HTR-8/SVneo (cell line): ENCODE data around the gene CEBPZOS.
A peak's percentile ranks its signal among the peaks of the same experiment; 100 is the strongest.

Experiments used
- DNase-seq: peaks from one replicate; pipeline ENCODE4 v3.0.0; 2011; ENCODE audit warnings: low spot score, mixed read lengths; ENCODE audit not compliant: insufficient read length
- FAIRE-seq: peaks from 2 replicates; lab custom pipeline; 2011; peaks lifted over from hg19 to GRCh38; lab: Jason Lieb, UNC

The CEBPZOS gene

DNA sequence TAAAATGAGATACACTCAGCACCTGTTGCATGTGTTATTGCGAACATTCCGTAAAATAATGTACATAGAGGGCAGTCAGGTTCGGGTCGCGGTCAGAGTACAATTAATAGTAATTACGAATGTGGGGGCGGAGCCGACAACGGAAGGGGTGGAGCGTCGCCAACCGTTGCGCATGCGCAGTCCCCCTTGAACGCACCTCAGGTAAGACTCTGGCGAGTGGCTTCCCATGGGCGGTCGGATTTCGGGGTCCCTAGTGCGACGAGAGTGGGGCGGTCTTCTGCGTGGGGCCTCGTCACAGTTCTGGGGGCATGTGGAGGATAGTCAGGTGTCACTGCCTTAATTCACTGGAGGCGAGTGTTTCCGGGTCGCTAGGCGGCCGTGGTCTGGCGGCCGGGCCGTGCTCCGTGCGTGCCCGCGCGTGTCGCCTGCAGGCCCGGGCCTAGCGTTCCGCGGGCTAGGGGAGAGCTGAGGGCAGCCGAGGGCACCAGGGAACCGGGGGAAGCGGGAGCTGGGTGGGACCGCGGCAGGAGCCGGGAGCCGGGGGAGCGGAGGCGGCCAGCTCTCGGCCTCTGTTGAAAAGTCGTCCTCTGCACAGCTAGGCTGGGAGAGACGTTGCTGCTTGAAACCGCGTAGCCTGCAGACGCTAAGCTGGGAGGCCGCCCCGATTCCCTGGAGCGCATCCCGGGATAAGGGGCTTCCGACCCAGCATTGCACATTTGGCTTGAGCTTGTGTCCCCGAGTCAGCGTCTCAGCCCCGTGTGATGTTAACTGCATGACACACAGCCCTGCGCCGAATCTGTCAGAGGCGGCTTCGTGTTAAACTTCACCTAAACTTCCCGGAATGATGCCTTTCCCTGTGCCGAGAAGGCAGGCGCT, at the start of gene CEBPZOS:
TSS of gene CEBPZOS (plus strand) at position 177 of the 876 bp plus-strand sequence. CDS start 3,209 bp downstream, outside the sequence.
- DNase-seq (peak; percentile 91), FAIRE-seq (peak; percentile 76)

DNA sequence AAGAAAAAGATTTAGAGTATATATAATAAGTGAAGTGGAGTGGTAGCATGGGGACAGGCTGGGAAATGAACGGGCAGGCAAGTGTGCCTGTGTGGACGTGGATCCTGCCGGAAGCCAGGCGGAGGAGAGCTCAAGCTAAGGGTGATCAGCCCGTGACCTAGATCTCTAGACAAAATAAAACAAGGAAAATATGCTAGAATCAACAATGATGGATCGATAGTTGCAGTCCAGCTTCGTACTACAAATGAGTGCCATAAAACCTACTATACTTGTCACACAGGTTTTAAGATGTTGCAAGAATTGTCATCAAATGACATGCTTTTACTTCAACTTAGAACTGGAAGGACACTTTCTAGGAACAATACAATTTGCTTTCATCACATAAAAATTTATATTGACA, 48.0 kb upstream of the CEBPZOS start:
- FAIRE-seq = no peak
- no peak for DNase-seq

DNA sequence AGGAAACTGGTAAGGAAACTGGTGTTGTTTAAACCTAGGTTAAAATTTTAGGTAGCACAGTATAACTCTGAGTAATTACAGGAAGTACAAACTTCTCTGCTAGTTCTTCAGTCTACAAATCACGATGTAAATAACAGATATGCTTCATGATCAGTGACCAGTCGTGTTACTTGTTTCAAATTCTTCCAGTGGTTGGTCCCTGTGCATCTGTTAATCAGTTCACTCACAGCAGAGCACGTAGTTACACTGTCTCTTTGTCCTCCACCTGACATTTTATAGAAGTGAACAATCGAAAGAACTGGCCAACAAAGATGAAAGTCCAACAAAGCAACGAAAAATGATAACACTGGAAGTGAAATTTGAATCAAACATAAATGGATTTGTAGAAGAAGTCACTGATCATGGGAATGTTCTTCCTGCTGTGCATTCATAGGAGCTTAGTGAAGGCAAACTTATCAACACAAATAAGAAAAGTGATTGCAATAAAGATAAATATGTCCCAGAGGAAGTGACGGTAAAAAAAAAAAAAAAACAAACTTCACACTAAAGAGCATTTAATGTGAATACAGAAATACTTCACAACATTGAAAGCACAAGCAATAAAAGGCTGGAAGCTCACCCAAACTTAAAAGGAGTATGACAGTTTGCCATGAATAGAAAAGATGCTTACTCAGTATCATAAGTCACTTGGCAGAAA, 46.5 kb upstream of the CEBPZOS start:
- no peak for DNase-seq
- no peak for FAIRE-seq

DNA sequence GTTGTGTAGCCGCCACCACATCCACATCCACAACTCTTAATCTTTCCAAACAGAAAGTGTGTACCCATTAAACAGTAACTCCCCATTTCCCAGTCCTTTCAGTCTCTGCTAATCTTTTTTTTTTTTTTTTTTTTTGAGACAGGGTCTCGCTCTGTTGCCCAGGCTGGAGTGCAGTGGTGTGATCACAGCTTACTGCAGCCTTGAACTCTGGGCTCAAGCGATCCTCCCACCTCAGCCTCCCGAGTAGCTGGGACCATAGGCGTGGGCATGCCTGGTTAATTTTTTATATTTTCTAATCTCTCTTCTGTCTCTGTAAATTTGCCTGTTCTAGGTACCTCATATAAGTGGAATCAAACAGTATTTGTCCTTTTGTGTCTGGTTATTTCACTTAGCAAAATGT, 43.1 kb upstream of the CEBPZOS start:
- no peak for FAIRE-seq

DNA sequence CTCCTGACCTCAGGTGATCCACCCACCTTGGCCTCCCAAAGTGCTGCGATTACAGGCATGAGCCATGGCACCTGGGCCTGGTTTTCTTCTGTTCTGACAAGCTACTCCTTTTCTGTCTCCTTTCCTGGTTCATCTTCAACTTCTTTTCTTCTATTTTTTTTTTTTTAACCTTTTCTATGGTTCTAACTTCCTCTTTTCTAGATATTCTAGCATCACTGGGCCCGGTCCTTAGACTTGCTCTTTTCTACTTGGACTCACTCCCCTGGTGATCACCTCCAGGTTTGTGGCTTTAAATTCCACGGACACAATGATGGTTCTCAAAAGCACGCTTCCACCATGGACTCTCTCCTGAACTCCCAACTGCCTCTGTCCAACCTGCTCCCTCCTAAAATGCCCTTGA, 41.5 kb upstream of the CEBPZOS start:
- no peak for FAIRE-seq
- DNase-seq = no peak

More for the DNA sequence above, 43.1 kb upstream of the CEBPZOS start:
- DNase-seq = no peak

DNA sequence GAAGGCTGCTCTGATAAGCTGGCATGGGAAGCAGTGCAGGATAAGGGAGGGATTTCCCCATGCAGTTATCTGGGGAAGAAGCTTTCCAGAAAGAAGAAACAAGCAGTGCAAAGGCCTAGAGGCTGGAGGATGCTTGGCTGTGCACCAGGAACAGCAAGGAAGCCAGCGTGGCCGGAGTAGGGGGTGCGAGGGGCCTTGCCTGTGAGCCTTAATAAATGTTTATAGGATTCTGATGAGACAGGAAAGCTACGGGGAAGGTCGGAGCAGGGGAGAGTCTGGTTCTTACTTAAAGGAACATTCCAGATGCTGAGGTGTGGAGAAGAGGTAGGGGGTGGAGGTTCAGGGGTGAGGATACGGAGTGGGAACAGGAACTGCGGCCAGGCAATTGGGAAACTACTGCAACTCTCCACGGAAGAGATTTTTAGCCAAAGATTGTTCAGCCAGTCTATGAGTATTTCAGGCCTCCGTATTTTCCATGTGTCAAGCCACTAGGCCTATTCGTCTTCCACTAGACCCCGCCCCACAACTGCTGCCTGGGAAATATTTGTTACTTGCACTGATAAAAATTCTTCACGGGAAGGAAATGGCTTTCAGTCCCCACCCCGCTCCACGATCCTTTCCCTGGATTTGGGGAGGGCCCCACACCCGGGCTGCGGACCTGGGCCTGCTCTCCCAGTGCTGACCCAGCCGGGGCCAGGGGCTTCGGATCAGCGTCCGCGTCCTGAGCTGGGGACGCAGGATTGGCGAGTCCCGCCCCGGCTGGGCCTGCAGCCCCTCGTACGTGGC, 40.0 kb upstream of the CEBPZOS start:
- DNase-seq (peak; percentile 59), FAIRE-seq (no peak)

DNA sequence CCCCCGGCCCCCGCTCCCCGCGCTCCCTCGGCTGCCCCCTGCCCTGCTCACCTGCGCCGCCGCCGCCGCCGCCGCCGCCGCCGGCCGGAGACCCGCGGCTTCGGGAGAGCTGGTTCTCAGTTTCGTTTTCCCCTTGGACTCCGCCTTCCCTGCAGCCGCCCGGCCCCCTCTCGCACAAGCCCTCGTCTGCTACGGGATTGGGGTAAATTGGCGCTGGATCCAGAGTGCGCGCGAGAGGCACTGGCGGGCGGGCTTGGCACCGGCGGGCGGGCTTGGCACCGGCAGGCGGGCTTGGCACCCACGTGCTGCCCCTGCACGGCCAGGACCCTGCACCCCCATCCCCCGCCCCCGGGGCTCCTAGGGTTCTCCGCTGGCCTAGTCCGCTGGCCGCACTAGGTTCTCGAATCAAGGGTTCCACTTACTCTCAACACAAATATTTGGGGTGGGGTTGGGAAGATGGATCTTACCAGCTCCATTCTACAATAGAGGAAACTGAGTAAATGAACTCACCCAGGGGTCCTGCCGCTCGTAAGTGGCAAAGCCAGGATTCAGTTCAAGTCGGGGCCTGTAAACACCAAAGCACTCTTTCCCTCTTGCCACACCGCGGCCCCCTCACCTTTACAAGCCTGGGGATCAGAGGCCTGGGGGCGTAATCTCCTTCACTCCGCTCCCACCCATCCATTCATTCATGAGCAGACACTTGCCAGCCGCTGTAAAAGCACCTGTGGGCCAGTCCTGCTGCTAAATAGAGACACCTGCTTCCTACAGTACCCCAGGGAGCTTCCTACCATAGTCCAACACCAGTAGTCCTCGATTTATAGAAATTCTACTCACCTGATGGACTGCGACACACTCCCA, 39.2 kb upstream of the CEBPZOS start, which contains the start of gene EIF2AK2:
TSS of gene EIF2AK2 (minus strand) at position 124 of the 858 bp plus-strand sequence. CDS start 9,174 bp downstream, outside the sequence.
- peak; percentile 97 for DNase-seq
- no peak for FAIRE-seq

DNA sequence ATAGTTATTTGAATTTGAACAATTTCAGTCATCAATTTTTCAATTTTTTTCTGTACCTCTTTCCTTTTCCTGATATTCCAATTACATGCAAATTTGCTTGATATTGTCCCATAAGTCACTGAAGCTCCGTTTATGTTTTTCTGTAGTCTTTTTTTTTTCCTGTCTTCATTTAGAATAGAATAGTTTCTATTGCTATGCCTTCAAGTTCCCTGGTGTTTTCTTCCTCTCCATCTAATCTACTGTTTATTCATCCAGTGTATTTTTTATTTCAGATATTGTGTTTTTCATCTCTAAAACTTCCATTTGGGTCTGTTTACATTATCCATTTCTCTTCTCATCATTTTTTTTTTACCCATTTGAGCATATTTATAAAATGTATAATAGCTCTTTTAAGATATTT, 31.5 kb upstream of the CEBPZOS start:
- FAIRE-seq = no peak
- no peak for DNase-seq

DNA sequence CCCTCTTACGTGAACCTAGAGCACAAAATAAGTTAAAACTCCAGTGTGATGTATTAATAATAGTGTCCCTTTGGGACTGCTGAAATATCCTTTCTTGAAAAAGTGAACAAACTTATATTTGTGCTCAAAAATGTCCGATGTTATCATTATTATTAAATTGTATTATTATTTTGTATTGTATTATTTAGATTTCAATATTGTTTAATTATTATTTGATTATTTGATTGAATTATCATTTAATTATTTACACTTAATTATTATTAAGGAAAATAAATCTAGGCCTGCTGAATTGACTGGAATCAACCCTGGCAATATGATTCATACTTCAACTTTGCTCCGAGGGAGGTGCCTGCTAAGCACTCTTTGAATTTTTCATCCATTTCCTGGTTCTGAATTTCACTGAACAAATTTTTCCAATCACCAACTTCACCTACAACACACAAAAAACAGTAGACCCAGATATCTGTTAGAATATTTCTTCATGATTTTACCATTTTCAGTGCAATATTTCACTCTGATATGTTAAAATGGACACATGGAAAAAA, 28.6 kb upstream of the CEBPZOS start:
- FAIRE-seq (no peak), DNase-seq (no peak)

DNA sequence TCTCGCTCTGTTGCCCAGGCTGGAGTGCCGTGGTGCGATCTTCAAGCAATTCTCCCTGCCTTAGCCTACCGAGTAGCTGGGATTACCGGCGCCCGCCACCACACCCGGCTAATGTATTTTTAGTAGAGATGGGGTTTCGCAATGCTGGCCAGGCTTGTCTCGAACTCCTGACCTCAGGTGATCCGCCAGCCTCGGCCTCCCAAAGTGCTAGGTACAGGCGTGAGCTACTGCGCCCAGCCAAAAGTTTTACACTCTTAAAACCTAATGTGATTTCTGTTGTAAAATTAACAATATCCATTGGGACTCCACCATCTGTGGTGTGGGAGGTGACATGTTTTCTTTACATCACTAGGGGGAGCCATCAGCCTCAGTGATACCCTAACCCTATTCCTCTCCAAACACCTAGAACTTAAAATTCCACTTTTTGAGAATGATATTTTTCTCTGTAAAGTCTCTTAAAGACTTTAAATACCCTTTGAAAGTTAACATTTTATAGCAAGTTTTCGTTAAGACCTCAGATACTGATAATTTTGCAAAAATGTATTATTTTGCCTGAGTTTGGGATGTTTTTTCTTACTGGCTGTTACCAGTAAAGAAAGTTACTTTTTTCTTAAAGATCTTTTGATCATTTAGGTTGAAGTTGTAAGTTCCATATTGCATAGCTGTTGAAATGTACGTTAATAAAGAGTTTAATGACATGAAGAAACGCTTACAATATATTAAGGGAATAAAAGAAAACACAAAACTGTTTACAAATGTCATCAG, 27.9 kb upstream of the CEBPZOS start:
- peak; percentile 73 for DNase-seq
- no peak for FAIRE-seq

DNA sequence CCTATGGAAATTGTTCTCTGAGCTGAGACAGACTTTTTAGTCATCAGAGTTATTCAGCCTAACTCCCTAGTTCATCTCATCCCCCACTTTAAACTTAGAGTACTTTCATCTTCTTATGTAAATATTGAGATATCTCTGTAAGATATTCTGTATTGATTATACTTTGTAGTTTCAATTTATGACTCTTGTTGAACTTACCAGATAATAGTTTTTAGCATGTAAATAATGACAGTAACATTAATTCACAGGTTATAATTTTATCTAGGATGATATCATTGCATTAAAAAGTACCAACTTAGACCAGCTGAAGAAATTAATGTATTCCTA, 24.7 kb upstream of the CEBPZOS start:
- DNase-seq (no peak), FAIRE-seq (no peak)

DNA sequence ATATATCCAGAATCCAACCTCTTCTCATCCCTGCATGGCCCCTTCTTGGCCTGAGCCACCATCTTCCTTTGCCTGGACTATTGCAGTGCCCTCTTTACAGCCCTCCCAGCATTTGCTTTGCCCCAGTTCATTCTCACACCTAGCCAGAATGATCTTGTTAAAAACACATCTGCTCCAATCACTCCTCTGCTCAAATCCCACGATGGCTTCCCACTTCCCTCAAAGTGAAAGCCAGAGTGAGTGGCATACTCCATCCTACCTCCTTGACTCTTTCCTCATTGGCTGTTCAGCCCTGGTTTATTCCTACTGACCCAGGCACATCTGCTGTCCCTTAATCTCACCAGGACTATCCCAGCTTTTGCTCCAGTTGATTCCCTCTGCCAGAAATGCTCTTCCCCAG, 22.6 kb upstream of the CEBPZOS start:
- DNase-seq (no peak), FAIRE-seq (no peak)

DNA sequence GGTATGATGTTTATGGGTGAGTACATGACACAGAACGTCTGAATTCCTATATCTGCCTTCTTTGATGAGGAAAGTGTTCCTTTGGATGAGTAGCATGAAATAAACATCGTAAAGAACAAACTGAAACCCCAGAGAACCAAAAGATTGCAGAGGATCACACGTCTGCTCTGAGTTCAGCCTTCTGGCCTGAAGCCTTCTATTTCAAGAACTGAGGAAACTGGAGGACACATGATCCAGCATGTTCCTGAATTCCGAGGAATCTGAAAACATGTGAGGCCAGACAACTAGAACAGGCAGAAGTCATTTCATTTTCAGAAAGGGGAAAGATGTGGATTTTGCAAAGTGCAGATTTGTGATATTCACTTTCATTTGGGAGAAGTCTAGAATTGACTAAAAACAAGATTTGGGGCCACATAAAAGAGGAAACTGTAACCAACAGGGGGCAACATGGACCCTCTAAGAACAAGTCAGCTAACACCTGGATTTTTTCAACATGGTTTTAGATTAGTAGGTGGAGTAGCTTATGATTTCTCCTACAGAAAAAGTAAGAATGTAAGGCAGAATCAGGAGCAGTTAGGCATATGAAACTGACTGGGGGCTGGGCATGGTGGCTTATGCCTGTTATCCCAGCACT, 16.2 kb upstream of the CEBPZOS start:
- FAIRE-seq (peak; percentile 51), DNase-seq (no peak)

DNA sequence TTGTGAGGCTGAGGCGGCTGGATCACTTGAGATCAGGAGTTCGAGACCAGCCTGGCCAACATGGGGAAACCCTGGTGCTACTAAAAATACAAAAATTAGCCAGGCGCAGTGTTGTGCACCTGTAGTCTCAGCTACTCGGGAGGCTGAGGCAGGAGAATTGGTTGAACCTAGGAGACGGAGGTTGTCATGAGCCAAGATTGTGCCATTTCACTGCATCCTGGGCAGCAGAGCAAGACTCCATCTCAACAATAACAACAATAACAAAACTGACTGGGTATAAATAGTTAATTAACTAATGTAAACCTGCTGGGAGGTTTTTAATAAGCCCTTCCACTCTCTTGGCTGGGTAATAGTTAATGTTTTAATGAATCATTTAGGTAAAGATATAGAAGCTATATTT, 15.7 kb upstream of the CEBPZOS start:
- DNase-seq = no peak

DNA sequence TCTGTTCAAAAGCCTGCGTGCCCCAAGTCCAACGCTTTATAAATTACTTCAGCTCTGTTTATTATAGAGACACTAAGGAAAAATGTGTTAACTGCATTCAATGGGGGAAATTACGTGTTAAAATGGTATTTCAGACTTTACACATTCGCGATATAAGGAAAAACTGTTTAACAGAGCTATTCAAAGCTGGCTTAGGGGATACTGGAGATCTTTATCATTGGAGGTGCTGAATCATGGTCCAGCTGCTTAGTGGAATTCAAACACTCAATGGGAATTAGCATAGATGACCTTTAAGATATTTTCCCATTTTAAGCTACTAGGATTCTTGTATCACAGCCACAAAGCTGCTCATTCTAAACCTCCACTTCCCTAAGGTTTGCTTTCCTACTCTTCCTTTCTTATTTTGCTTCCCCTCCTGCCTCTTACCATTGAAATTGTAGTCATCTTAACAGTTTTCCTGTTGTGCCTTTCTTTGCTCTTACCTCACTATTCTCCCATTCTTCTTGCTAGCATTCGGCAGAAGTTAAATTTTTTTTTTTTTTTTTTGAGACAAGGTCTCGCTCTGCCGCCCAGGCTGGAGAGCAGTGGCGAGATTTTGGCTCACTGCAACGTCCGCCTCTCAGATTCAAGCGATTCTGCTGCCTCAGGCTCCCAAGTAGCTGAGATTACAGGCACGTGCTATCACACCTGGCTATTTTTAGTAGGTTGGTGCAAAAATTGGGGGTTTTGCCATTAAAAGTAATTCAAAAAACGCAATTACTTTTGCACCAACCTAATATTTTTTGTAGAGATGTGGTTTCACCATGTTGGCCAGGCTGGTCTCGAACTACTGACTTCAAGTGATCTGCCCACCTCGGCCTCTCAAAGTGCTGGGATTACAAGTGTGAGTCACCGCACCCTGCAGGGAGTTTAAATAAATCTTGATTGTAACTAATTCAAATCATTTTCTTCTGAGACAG, 14.3 kb upstream of the CEBPZOS start:
- no peak for DNase-seq
- FAIRE-seq = no peak

More for the DNA sequence above, 15.7 kb upstream of the CEBPZOS start:
- FAIRE-seq = no peak

DNA sequence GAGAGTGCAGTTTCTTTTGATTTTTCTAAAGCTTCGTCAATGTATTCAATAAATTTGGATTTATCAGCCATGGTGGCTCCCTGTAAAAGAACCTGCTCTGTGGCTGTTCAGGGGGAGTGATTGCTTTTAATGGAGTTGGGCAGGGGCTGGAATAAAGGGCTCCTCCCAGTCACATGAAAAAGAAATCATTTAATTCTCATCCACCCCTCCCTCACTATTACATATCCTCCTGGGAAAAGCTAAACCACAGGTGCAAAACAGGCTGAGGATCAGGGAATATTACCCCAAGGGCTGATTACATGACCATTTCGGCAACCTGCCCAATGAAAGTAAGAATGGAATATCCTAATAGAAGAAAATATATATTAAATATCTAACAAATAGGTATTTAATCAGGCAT, 7.7 kb upstream of the CEBPZOS start, which contains the start of gene SULT6B1:
TSS of gene SULT6B1 (minus strand) at position 101 of the 400 bp plus-strand sequence. CDS start at position 71, 30 bp downstream.
- DNase-seq (no peak), FAIRE-seq (no peak)
